PC-9 (cell line): ENCODE data around the gene CDS2.

ENCODE experiments used
- CTCF ChIP-seq: fragments of 200-600 bp; sonication (generic); conservative IDR thresholded peaks from 2 replicates; pipeline ENCODE4 v1.6.1; 2017; ENCODE audit warnings: mixed run types, antibody characterized with exemption, mild to moderate bottlenecking, moderate library complexity
- EZH2 ChIP-seq: fragments of 200-600 bp; sonication (generic); IDR thresholded peaks from 2 replicates; pipeline ENCODE4 v1.8.0; 2017; ENCODE audit warnings: antibody characterized with exemption, low read depth

GRCh38 chr20:5153152-5153467 lies 26.3 kb downstream of the CDS2 start:
- TF ChIP-seq CTCF (no peak), EZH2 (no peak)
